Measurements from ENCODE around the gene PLXNA4. TPM values are rescaled to one million over a fixed set of nuclear protein-coding genes. Genes with fewer than 3 reads are reported as not detected.

The PLXNA4 gene
- total RNA-seq, 1 donor from 2014 or later = 3.3 TPM

DNA sequence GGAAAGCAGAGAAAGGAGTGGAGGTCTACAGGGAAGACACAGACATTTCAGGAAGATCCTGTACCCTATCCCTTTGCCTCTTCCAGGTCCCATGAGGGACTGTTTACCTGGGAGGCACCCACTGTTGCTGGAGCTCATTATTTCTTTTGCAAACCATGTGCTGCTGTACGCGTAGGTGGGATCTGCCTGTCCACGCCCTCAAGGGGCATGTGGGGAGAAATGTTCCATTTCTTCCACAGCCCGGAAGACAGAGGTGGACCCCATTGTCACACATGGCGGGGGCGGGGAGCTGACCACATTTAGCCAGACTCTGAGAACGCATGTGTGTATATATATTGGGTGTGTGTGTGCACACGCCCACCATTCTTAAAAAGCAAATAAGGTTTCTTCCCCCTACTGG is 2.0 kb downstream of the PLXNA4 start:
- peaks cover 9% of the 10 kb centered on the region for H3K79me2 ChIP-seq (ENCODE audit: insufficient read depth, low read length)
- no peak overlapping the region for H3K4me3 ChIP-seq (ENCODE audit: insufficient read depth, low read depth, low read length)
- Mint-ChIP-seq H3K9me3 (ENCODE audit: unreplicated experiment) (no peaks in the 10 kb centered on the region), H3K4me3 (ENCODE audit: unreplicated experiment) (no peak overlapping the region), H3K4me1 (ENCODE audit: low read depth, unreplicated experiment) (peaks cover 10% of the 10 kb centered on the region), H3K27me3 (ENCODE audit: low read depth, unreplicated experiment) (peaks cover 79% of the 10 kb centered on the region), H3K27ac (ENCODE audit: unreplicated experiment) (no peak overlapping the region), H3K36me3 (ENCODE audit: low read depth, unreplicated experiment) (peaks cover 6% of the 10 kb centered on the region)
- H3K9ac ChIP-seq (ENCODE audit: low read length) = no peak overlapping the region
- H3K9me3 ChIP-seq (ENCODE audit: insufficient read depth, low read depth, low read length) = no peaks in the 10 kb centered on the region
- DNase-seq (ENCODE audit: low read depth) = no peak
- no peak for TF ChIP-seq EZH2 (IDR thresholded peaks at IDR 0.05; ENCODE audit: insufficient read depth, low read length)
- TF ChIP-seq, protein P1, sequence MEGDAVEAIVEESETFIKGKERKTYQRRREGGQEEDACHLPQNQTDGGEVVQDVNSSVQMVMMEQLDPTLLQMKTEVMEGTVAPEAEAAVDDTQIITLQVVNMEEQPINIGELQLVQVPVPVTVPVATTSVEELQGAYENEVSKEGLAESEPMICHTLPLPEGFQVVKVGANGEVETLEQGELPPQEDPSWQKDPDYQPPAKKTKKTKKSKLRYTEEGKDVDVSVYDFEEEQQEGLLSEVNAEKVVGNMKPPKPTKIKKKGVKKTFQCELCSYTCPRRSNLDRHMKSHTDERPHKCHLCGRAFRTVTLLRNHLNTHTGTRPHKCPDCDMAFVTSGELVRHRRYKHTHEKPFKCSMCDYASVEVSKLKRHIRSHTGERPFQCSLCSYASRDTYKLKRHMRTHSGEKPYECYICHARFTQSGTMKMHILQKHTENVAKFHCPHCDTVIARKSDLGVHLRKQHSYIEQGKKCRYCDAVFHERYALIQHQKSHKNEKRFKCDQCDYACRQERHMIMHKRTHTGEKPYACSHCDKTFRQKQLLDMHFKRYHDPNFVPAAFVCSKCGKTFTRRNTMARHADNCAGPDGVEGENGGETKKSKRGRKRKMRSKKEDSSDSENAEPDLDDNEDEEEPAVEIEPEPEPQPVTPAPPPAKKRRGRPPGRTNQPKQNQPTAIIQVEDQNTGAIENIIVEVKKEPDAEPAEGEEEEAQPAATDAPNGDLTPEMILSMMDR (IDR thresholded peaks at IDR 0.05; ENCODE audit: insufficient read depth, low read depth, low read length) = no peak
- FAIRE-seq = no peak
- no peaks in the 10 kb centered on the region for H3K36me3 ChIP-seq (ENCODE audit: insufficient read depth, low read length)
- H3K4me1 ChIP-seq (ENCODE audit: insufficient read depth, low read length) = peaks cover 17% of the 10 kb centered on the region
- peaks cover 44% of the 10 kb centered on the region for H3K27me3 ChIP-seq (ENCODE audit: insufficient read depth, low read length)
- peaks cover 10% of the 10 kb centered on the region for H4K20me1 ChIP-seq (ENCODE audit: insufficient read depth, low read length)
- no peak overlapping the region for H2AFZ ChIP-seq (ENCODE audit: low read depth, low read length)
- H3K4me2 ChIP-seq (ENCODE audit: low read length) = peak overlapping the region; percentile 88
- no peak overlapping the region for H3K27ac ChIP-seq (ENCODE audit: low read depth, low read length)

DNA sequence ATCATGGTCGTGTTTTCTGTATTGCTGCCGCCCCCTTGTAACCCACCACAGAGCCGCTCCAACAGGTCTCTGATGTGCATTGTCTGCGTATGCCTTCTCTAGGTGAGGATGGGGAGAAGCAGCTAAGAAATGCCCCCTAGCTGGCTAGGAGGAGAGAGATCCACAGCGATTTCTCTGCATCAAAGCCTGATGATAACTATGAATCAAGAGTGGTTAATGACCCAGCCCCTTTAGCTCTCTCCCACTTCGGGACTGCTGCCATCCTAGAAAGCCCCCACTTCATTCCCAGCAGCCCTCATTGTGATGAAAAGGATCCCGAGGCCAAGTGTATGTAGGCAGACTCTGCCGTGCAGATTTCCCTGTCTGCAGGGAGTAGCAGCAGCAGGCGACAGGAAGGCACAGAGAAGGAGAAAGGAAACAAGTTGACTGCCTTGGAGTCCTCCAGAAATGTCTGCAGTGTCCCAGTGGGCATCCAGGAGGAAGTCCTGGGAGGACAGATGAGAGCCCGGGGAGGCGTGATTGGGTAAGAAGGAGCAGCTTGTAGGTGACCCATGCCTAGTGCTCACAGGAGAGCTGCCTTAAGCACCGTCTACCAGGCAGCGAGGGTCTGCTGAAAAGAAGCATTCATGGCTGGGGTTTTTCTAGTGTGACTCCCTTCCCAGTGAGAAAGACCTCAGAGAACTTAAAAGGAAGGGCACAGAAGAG is 2.9 kb downstream of the PLXNA4 start:
- peaks cover 10% of the 10 kb centered on the region for H4K20me1 ChIP-seq (ENCODE audit: insufficient read depth, low read length)
- Mint-ChIP-seq H3K9me3 (ENCODE audit: unreplicated experiment) (no peaks in the 10 kb centered on the region), H3K36me3 (ENCODE audit: low read depth, unreplicated experiment) (peaks cover 6% of the 10 kb centered on the region), H3K27ac (ENCODE audit: unreplicated experiment) (no peak overlapping the region), H3K4me3 (ENCODE audit: unreplicated experiment) (peak overlapping the region; percentile 43), H3K27me3 (ENCODE audit: low read depth, unreplicated experiment) (peaks cover 77% of the 10 kb centered on the region), H3K4me1 (ENCODE audit: low read depth, unreplicated experiment) (peaks cover 12% of the 10 kb centered on the region)
- peaks cover 17% of the 10 kb centered on the region for H3K4me1 ChIP-seq (ENCODE audit: insufficient read depth, low read length)
- no peaks in the 10 kb centered on the region for H3K36me3 ChIP-seq (ENCODE audit: insufficient read depth, low read length)
- peaks cover 9% of the 10 kb centered on the region for H3K79me2 ChIP-seq (ENCODE audit: insufficient read depth, low read length)
- H3K27ac ChIP-seq (ENCODE audit: low read depth, low read length) = no peak overlapping the region
- H3K4me3 ChIP-seq (ENCODE audit: insufficient read depth, low read depth, low read length) = no peak overlapping the region
- no peak for FAIRE-seq
- H3K4me2 ChIP-seq (ENCODE audit: low read length) = peak overlapping the region; percentile 88
- H3K9ac ChIP-seq (ENCODE audit: low read length) = no peak overlapping the region
- no peak for TF ChIP-seq EZH2 (IDR thresholded peaks at IDR 0.05; ENCODE audit: insufficient read depth, low read length)
- TF ChIP-seq, protein P1 (IDR thresholded peaks at IDR 0.05; ENCODE audit: insufficient read depth, low read depth, low read length) = no peak
- no peaks in the 10 kb centered on the region for H3K9me3 ChIP-seq (ENCODE audit: insufficient read depth, low read depth, low read length)
- peaks cover 40% of the 10 kb centered on the region for H3K27me3 ChIP-seq (ENCODE audit: insufficient read depth, low read length)
- DNase-seq (ENCODE audit: low read depth) = no peak
- H2AFZ ChIP-seq (ENCODE audit: low read depth, low read length) = no peak overlapping the region

DNA sequence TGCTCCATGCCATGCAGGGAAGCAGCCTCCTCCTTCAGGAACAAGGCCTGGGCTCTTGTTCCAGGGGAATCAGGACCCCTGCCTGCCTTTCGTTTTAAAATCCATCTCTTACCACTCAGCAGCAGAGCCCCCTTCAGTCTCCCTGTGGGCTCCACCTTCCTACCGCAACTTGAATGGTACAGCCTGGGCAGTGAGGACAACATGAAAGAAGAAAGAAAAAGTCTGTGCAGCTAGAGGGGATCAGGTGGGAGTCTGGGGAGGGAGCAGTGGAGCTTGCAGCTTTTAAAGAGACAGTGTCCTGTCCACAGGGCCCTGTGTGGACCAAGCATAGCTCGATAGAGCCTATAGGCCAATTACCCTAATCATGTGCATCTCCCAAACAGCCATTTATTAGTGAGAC is 3.7 kb downstream of the PLXNA4 start:
- TF ChIP-seq, protein P1 (IDR thresholded peaks at IDR 0.05; ENCODE audit: insufficient read depth, low read depth, low read length) = no peak
- TF ChIP-seq EZH2 (IDR thresholded peaks at IDR 0.05; ENCODE audit: insufficient read depth, low read length) = no peak
- Histone ChIP-seq H3K27ac (ENCODE audit: low read depth, low read length) (no peak overlapping the region), H2AFZ (ENCODE audit: low read depth, low read length) (no peak overlapping the region), H4K20me1 (ENCODE audit: insufficient read depth, low read length) (peaks cover 10% of the 10 kb centered on the region), H3K36me3 (ENCODE audit: insufficient read depth, low read length) (no peaks in the 10 kb centered on the region), H3K27me3 (ENCODE audit: insufficient read depth, low read length) (peaks cover 33% of the 10 kb centered on the region), H3K4me2 (ENCODE audit: low read length) (peak overlapping the region; percentile 18), H3K9me3 (ENCODE audit: insufficient read depth, low read depth, low read length) (no peaks in the 10 kb centered on the region), H3K9ac (ENCODE audit: low read length) (no peak overlapping the region), H3K4me3 (ENCODE audit: insufficient read depth, low read depth, low read length) (no peak overlapping the region), H3K4me1 (ENCODE audit: insufficient read depth, low read length) (peaks cover 17% of the 10 kb centered on the region), H3K79me2 (ENCODE audit: insufficient read depth, low read length) (peaks cover 9% of the 10 kb centered on the region)
- Mint-ChIP-seq H3K27ac (ENCODE audit: unreplicated experiment) (no peak overlapping the region), H3K27me3 (ENCODE audit: low read depth, unreplicated experiment) (peaks cover 76% of the 10 kb centered on the region), H3K4me1 (ENCODE audit: low read depth, unreplicated experiment) (peaks cover 12% of the 10 kb centered on the region), H3K9me3 (ENCODE audit: unreplicated experiment) (no peaks in the 10 kb centered on the region), H3K36me3 (ENCODE audit: low read depth, unreplicated experiment) (peaks cover 6% of the 10 kb centered on the region), H3K4me3 (ENCODE audit: unreplicated experiment) (no peak overlapping the region)
- FAIRE-seq = no peak
- DNase-seq (ENCODE audit: low read depth) = no peak

Measured in astrocyte (in vitro differentiated cells and primary cell).